PC-3 (cell line): ENCODE results near the gene TRIM44. TPM values are rescaled to one million over a fixed set of nuclear protein-coding genes. Genes with fewer than 3 reads are reported as not detected.

Experiments used
- ATAC-seq: fragments of 200-7000 bp; cut with Tn5 transposase; 2 replicates; pipeline ENCODE4 v1.9.1; 2020; ENCODE audit warnings: mild to moderate bottlenecking, moderate library complexity
- BruUV-seq: library from RNA; stranded (reverse); fragments of 400-500 nt; replicated peaks from 2 replicates; lab custom pipeline; 2021; lab: Mats Ljungman, UMichigan
- CTCF ChIA-PET: fragments of 300-600 bp; sonication (Branson Sonifier 250); formaldehyde crosslinking; loops from one replicate; lab custom pipeline; 2022; ENCODE audit warnings: antibody characterized with exemption; lab: Charles Lee
- POLR2A ChIA-PET: fragments of 300-600 bp; sonication (Branson Sonifier 250); formaldehyde crosslinking; loops from one replicate; lab custom pipeline; 2022; ENCODE audit warnings: antibody characterized with exemption; ENCODE audit not compliant: unreplicated experiment; lab: Charles Lee
- DNase-seq: peaks from one replicate; pipeline ENCODE4 v3.0.0-alpha.2; 2015
- H2AFZ ChIP-seq: fragments of 300-600 bp; sonication (generic); 2 replicates; pipeline ENCODE4 v1.6.0; 2016; ENCODE audit warnings: antibody characterized with exemption, low read length
- H3F3A ChIP-seq: fragments of 300-600 bp; sonication (generic); one replicate; pipeline ENCODE4 v1.6.0; 2017; ENCODE audit warnings: antibody characterized with exemption, low read length, control low read depth, mild to moderate bottlenecking; ENCODE audit not compliant: unreplicated experiment
- H3K27ac ChIP-seq: fragments of 300-600 bp; sonication (generic); 2 replicates; pipeline ENCODE4 v1.5.1; 2016; ENCODE audit warnings: mild to moderate bottlenecking, low read length
- H3K27me3 ChIP-seq: fragments of 300-600 bp; sonication (generic); 2 replicates; pipeline ENCODE4 v1.6.1; 2016; ENCODE audit warnings: low read length, mixed read lengths
- H3K36me3 ChIP-seq: fragments of 300-600 bp; sonication (generic); 2 replicates; pipeline ENCODE4 v1.6.1; 2016; ENCODE audit warnings: low read depth, mixed run types, low read length, mixed read lengths
- H3K4me1 ChIP-seq: fragments of 300-600 bp; sonication (generic); 2 replicates; pipeline ENCODE4 v1.5.1; 2016; ENCODE audit warnings: low read length; ENCODE audit not compliant: insufficient read depth
- H3K4me2 ChIP-seq: fragments of 300-600 bp; sonication (generic); 2 replicates; pipeline ENCODE4 v1.6.0; 2016; ENCODE audit warnings: low read length
- H3K4me3 ChIP-seq: fragments of 300-600 bp; sonication (generic); 2 replicates; pipeline ENCODE4 v1.5.1; 2016; ENCODE audit warnings: mild to moderate bottlenecking, low read length, mixed read lengths
- H3K79me2 ChIP-seq: fragments of 300-600 bp; sonication (generic); 2 replicates; pipeline ENCODE4 v1.6.1; 2017; ENCODE audit warnings: low read length, mixed read lengths
- H3K9ac ChIP-seq: fragments of 300-600 bp; sonication (generic); 2 replicates; pipeline ENCODE4 v1.6.0; 2016; ENCODE audit warnings: mild to moderate bottlenecking, low read length
- H3K9me2 ChIP-seq: fragments of 300-600 bp; sonication (generic); replicated peaks from 2 replicates; pipeline ENCODE4 v1.6.1; 2016; ENCODE audit warnings: mixed run types, low read length, mixed read lengths
- H3K9me3 ChIP-seq: fragments of 300-600 bp; sonication (generic); 2 replicates; pipeline ENCODE4 v1.6.1; 2016; ENCODE audit warnings: low read length, mixed read lengths
- H4K20me1 ChIP-seq: fragments of 300-600 bp; sonication (generic); 2 replicates; pipeline ENCODE4 v1.6.1; 2016; ENCODE audit warnings: low read length, mixed read lengths
- CTCF ChIP-seq: fragments of 300-600 bp; sonication (generic); conservative IDR thresholded peaks from 2 replicates; pipeline ENCODE4 v1.5.1; 2017; ENCODE audit warnings: antibody characterized with exemption, low read depth, mild to moderate bottlenecking, low read length
- EZH2 ChIP-seq: fragments of 300-600 bp; sonication (generic); IDR thresholded peaks from one replicate; pipeline ENCODE4 v1.6.1; 2017; ENCODE audit warnings: antibody characterized with exemption, mild to moderate bottlenecking, low read length; ENCODE audit not compliant: unreplicated experiment
- EZH2phosphoT487 ChIP-seq: fragments of 300-600 bp; sonication (generic); IDR thresholded peaks from 2 replicates; pipeline ENCODE4 v1.6.1; 2018; ENCODE audit warnings: mild to moderate bottlenecking, antibody characterized with exemption, low read length, borderline replicate concordance
- intact Hi-C: fragments of 100-400 bp; cut with micrococcal nuclease; formaldehyde crosslinking; loops from 2 replicates; pipeline ENCODE4 v1.9.0; 2023
- total RNA-seq: library from RNA; depleted of rRNA; stranded (reverse); fragments of >200 nt; gene quantifications from 2 replicates; pipeline ENCODE4 v1.2.3, GENCODE V29; 2014

Gene TRIM44
- total RNA-seq, 1 experiment from 2014 or later = 14.0 TPM

- TF ChIP-seq CTCF (no peak), EZH2 (no peak), EZH2phosphoT487 (no peak)
- Histone ChIP-seq H3K4me1 (no peaks in the 10 kb centered on the region), H4K20me1 (no peaks in the 10 kb centered on the region), H3K4me3 (no peak overlapping the region), H3K27me3 (no peaks in the 10 kb centered on the region), H3K27ac (no peak overlapping the region), H3K4me2 (no peak overlapping the region), H3K9me2 (no peaks in the 10 kb centered on the region), H3F3A (no peaks in the 10 kb centered on the region), H3K36me3 (0 out of 2 replicates have a peak, but pooled peaks cover 2% of the 10 kb centered on the region), H3K79me2 (no peaks in the 10 kb centered on the region), H3K9ac (no peak overlapping the region), H3K9me3 (no peaks in the 10 kb centered on the region), H2AFZ (no peak overlapping the region)
- DNase-seq (no peak), ATAC-seq (no peak)
- intact Hi-C loops = no loop called here
- BruUV-seq = no TSS peak
- ChIA-PET POLR2A (no interaction called here), CTCF (no interaction called here)
Measured at GRCh38 chr11:35736952-35737351, 74.4 kb downstream of the TRIM44 start.

DNA sequence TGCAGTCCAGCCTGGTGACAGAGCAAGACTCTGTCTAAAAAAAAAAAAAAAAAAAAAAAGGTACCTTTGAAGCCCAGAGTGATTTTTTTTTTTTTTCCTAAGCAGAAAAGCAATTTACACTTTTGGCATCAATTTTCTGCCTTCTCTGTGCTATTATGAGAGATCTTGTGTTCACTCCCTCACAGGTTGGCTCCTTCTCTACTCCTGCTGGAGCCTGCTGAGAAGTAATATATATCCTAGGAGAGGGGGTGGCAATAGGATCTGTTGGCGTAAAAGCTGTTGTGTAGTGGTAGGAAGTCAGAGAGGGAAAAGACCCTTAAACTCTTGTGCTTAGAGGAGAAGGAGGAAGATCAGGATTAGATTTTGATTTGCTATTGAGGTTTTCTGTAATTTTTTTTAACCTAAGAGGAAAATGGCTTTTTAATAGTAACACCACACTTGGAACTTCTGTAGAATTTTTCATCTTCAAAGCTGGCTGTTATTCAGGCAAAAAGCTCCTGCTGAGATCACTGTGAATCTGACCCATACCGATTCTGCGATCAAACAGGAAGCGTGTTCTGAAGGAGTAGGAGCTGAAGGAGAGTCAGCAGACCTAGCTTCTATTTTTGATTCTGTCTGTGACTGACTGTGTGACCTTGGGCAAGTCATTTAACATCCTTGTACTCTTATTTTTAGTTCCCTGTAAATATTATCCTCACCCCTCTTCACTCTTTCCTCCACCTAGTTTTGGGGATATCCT, 77.7 kb downstream of the TRIM44 start:
- peaks cover 2% of the 10 kb centered on the region; the same call in 1 of the 2 replicates for H3K36me3 ChIP-seq
- DNase-seq = no peak

More for the DNA sequence above, 77.7 kb downstream of the TRIM44 start:
- Histone ChIP-seq H3K27me3 (no peaks in the 10 kb centered on the region), H3K27ac (no peak overlapping the region), H4K20me1 (no peaks in the 10 kb centered on the region), H2AFZ (no peak overlapping the region), H3K9me2 (no peaks in the 10 kb centered on the region), H3K4me2 (no peak overlapping the region), H3K4me3 (no peak overlapping the region), H3K4me1 (no peaks in the 10 kb centered on the region), H3K9me3 (no peaks in the 10 kb centered on the region), H3K79me2 (no peaks in the 10 kb centered on the region), H3K9ac (no peak overlapping the region), H3F3A (no peaks in the 10 kb centered on the region)
- ATAC-seq = no peak
- ChIA-PET CTCF (no interaction called here), POLR2A (no interaction called here)
- no TSS peak for BruUV-seq
- intact Hi-C loops = no loop called here
- TF ChIP-seq CTCF (no peak), EZH2phosphoT487 (no peak), EZH2 (no peak)
